GM18505 (cell line): ENCODE data around the gene STYX.

Experiments used
- ATAC-seq: cut with Tn5 transposase; IDR thresholded peaks from one replicate; pipeline ENCODE4 v1.9.1; 2021; ENCODE audit not compliant: unreplicated experiment
- POLR2A ChIP-seq: IDR thresholded peaks from 4 replicates; pipeline ENCODE4 v1.6.1; 2011; ENCODE audit warnings: borderline replicate concordance; ENCODE audit not compliant: insufficient read depth, insufficient read length; ENCODE audit errors: extremely low read depth

The STYX gene

DNA sequence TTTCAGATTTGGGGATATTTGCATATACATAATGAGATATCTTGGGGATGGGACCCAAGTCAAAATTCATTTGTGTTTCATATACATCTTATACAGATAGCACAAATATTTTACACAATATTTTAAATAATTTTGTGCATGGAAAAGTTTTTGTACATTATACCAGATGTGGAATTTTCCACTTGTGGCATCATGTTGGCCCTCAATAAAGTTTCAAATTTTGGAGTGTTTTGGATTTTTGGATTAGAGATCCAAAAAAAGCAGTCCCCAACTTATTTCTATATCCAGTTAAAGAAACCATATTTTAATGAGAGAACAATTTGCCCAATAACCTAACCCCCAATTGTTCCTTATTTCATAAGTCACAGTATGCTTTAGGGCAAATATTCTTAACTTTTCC, 56.9 kb downstream of the STYX start:
- TF ChIP-seq POLR2A: no peak
- no peak for ATAC-seq

DNA sequence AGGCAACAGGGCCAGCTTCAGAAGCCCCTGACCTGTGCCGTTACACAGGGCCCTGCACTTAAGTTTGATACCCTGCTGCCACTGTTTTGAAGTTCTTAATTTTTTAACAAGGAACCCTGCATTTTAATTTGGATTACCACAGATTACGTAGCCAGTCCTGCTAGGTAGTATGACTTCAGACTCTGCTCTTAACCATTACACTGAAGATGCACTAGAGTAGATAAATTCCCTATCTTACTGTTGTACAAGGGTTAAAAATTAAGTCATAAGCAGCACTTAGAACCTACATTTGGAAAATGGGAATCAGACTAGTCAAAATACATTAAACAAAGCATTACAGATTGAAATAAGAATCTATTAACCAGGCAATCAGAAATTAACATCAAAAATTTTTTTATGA, 59.2 kb downstream of the STYX start:
- no peak for ATAC-seq
- TF ChIP-seq POLR2A: no peak

- TF ChIP-seq POLR2A: no peak
Observed at GRCh38 chr14:52790011-52790755, 60.2 kb downstream of the STYX start.

DNA sequence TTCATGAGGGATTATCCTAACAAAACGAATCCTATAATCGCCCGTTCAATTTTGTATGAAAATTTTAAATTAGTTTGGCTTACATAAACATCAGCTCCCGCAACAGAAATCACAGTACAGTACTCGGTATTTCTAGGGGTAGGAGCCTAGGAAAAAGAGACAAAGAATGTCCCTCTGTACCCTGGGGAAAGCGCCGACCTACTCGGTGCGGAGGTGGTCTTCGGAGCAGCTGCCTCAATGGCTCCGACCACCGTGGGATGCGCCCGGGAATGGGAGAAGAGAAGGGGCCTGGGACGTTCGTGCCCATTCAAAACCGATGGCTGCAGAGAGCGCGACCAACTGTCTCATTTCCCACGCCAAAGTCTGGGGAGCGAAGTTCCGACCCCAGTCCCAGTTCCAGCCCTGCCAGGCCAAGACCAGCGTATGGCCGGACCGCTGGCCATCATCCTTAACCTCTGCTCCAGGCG, 60.8 kb downstream of the STYX start:
- no peak for TF ChIP-seq POLR2A
- no peak for ATAC-seq

More at GRCh38 chr14:52790011-52790755, 60.2 kb downstream of the STYX start:
- ATAC-seq: no peak

- peak; percentile 92 for ATAC-seq
Observed at GRCh38 chr14:52791223-52792096, 61.5 kb downstream of the STYX start, which contains the start of gene GNPNAT1. TSS of gene GNPNAT1 (minus strand) at chr14:52791607. CDS start at chr14:52784650, 6,957 bp downstream.

GRCh38 chr14:52792097-52792415, 62.1 kb downstream of the STYX start:
- ATAC-seq: no peak
- TF ChIP-seq POLR2A: no peak

More at GRCh38 chr14:52791223-52792096, 61.5 kb downstream of the STYX start, which contains the start of gene GNPNAT1:
- TF ChIP-seq POLR2A: peak; percentile 72

- no peak for ATAC-seq
- TF ChIP-seq POLR2A: no peak
Observed at GRCh38 chr14:52793061-52793460, 63.1 kb downstream of the STYX start.

DNA sequence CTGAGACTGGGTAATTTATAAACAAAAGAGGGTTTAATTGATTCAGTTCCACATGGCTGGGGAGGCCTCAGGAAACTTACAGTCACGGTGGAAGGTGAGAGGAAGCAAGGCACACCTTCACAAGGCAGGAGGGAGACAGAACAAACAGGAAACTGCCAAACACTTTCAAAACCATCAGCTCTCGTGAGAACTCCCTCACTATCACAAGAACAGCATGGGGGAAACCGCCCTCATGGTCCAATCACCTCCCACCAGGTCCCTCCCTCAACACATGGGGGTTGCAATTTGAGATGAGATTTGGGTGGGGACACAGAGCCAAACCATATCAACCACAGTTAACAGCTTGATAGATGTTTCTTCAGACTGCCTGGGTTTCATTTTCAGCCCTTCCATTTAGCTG, 67.7 kb downstream of the STYX start:
- TF ChIP-seq POLR2A: no peak

DNA sequence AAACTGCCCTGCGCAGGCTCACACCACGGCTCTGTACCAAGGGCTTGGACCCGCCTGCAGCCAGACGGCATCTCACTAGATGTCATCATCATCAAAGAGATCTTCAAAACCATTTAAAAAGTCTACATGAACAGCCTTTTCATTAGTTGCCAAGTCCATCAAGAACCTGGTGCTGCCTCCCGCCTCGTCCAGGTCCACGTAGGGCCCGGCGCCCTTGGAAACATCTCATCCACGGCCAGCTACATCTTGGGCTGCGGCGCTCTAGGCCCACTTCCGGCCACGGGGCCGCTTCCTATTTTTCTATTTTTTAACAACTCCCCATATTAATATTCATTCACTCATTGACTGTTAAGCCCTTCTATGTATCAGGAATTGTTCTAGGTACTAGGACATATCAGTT, 68.9 kb downstream of the STYX start:
- ATAC-seq: no peak
- TF ChIP-seq POLR2A: no peak

More for the DNA sequence above, 67.7 kb downstream of the STYX start:
- ATAC-seq: no peak

DNA sequence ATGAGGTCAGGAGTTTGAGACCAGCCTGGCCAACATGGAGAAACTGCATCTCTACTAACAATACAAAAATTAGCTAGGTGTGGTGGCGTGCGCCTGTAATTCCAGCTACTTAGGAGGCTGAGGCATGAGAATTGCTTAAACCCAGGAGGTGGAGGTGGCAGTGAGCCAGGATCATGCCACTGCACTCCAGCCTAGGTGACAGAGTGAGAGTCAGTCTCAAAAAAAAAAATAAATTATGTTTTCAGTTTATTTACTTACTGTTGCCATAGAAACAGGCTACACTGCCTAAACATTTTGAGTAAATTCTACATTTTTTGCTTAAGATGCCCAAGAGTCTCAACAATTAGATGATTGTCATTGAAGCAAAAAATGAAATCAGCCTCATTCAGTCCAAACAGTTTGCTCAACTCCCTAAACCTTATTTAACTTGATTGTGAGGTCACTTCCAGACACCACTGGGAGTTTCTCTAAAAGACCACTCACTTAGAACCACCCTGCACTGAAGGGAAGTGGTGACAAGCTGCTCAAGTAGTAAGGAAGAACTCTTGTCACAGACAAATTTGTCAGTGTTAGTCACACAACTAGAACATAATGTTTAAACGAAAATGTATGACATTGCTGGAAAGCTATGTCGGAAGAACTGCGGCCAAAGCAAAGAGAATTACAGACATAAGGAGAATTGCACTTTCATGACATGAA, 71.2 kb downstream of the STYX start:
- TF ChIP-seq POLR2A: no peak
- ATAC-seq: no peak

GRCh38 chr14:52802597-52802996, 72.6 kb downstream of the STYX start:
- no peak for TF ChIP-seq POLR2A
- no peak for ATAC-seq

DNA sequence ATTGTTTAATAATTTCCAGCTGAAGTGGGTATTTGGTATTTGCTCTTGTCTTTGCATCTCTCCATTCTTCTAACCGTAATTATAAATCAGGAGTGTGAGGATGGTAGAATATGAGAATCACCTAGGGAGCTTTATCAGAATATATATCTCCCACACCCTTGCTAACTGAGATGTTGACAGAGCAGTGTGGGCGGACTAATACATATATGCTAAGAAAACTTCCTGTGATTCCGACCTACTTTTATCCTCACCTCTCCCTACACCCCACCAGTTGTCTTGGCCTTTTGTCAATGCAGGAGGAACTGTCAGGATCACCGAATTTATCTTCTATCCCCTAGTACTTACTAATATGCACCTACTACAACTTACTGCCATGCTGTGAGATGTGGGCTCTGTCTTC, 76.1 kb downstream of the STYX start:
- no peak for ATAC-seq
- TF ChIP-seq POLR2A: no peak

DNA sequence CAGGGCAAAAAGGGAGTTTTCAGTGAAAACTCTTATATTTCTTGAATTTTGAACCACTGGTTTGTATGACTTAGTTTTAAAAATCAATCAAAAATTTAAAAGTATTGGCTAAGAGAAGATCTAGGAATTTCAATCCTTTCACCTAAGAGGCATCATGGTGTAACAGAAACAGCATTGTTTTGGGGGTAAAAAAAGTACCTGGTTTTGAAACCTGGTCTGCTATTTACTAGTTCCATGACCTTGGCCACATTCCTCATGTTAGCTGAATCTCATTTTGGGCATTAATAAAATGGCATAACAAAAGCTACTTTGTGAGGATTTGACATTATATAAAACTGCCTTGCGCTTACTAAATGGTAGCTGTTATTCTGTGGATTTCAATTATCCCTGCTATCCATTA, 78.1 kb downstream of the STYX start:
- TF ChIP-seq POLR2A: no peak
- ATAC-seq: no peak
